B cell (primary cell): Measurements from ENCODE around the gene ZMPSTE24. TPM values are rescaled to one million over a fixed set of nuclear protein-coding genes. Genes with fewer than 3 reads are reported as not detected.
"Not testable (repeated sequence)": the region's sequence is repeated elsewhere in the genome, so short reads cannot be mapped to it uniquely, and the experiment has no call there.

Source experiments
- ATAC-seq: fragments of 200-7000 bp; cut with Tn5 transposase; one replicate; pipeline ENCODE4 v1.10.0; 2021; ENCODE audit warnings: low read depth, mild to moderate bottlenecking, moderate number of reproducible peaks, moderate library complexity
- CTCF ChIA-PET: fragments of 350-600 bp; sonication (Branson Sonifier 250); formaldehyde crosslinking; loops from one replicate; lab custom pipeline; 2021; ENCODE audit warnings: antibody characterized with exemption, inconsistent platforms; lab: Charles Lee
- POLR2A ChIA-PET: fragments of 350-600 bp; sonication (Branson Sonifier 250); formaldehyde crosslinking; loops from one replicate; lab custom pipeline; 2021; ENCODE audit warnings: antibody characterized with exemption; lab: Charles Lee
- DNase-seq: peaks from one replicate; pipeline ENCODE4 v3.0.0; 2013
- H2AFZ ChIP-seq: 2 replicates; pipeline ENCODE4 v1.6.1; 2012; ENCODE audit warnings: mild to moderate bottlenecking, low read depth, low read length; ENCODE audit not compliant: insufficient read depth, poor library complexity, severe bottlenecking
- H3K27ac ChIP-seq, 2 donors: 1 replicate in 1 of 2; 2 replicates in 1 of 2; pipeline ENCODE4 v1.5.1; 2012 to 2013; ENCODE audit warnings: low read length in 2 of 2, mild to moderate bottlenecking in 2 of 2, moderate library complexity in 1 of 2
- H3K27me3 ChIP-seq, 4 experiments: fragments of 200-600 bp in 1 of 4; sonication (generic) in 1 of 4; replicated peaks in 1 of 4; 1 replicate in 2 of 4; 2 replicates in 2 of 4; pipeline versions ENCODE4 v1.6.1 to v1.7.0; 2013 to 2016; ENCODE audit warnings: low read length in 3 of 4, mild to moderate bottlenecking in 2 of 4, mixed read lengths in 1 of 4, moderate library complexity in 1 of 4; ENCODE audit not compliant: insufficient read depth in 4 of 4, control insufficient read depth in 3 of 4; ENCODE audit errors: control extremely low read depth in 1 of 4
- H3K36me3 ChIP-seq, 2 experiments: replicated peaks in 1 of 2; 1 replicate in 1 of 2; 2 replicates in 1 of 2; pipeline versions ENCODE4 v1.6.1 to v1.7.1; 2013; ENCODE audit warnings: low read length in 1 of 2; ENCODE audit not compliant: insufficient read depth in 2 of 2, control insufficient read depth in 1 of 2; ENCODE audit errors: control extremely low read depth in 1 of 2, extremely low read depth in 1 of 2
- H3K4me1 ChIP-seq, 2 donors: fragments of 200-600 bp in 1 of 2; sonication (generic) in 1 of 2; 1 replicate in 1 of 2; 2 replicates in 1 of 2; pipeline versions ENCODE4 v1.5.1 to v1.6.1; 2013 to 2017; ENCODE audit warnings: low read length in 2 of 2; ENCODE audit not compliant: control insufficient read depth in 2 of 2, insufficient read depth in 2 of 2
- H3K4me2 ChIP-seq: replicated peaks from 2 replicates; pipeline ENCODE3; 2012; ENCODE audit warnings: mild to moderate bottlenecking, low read depth, low read length; ENCODE audit not compliant: poor library complexity, severe bottlenecking
- H3K4me3 ChIP-seq, 5 experiments: fragments of 200-600 bp in 1 of 5; sonication (generic) in 1 of 5; 1 replicate in 3 of 5; 2 replicates in 2 of 5; pipeline versions ENCODE4 v1.5.1 to v1.7.0; 2011 to 2016; ENCODE audit warnings: low read length in 4 of 5, mild to moderate bottlenecking in 4 of 5, low read depth in 2 of 5, control low read depth in 1 of 5, moderate library complexity in 1 of 5; ENCODE audit not compliant: insufficient read depth in 1 of 5; ENCODE audit errors: control extremely low read depth in 1 of 5, extremely low read depth in 1 of 5
- H3K79me2 ChIP-seq: fragments of 200-600 bp; sonication (generic); one replicate; pipeline ENCODE4 v1.6.0; 2016; ENCODE audit warnings: low read length; ENCODE audit not compliant: control insufficient read depth, insufficient read depth
- H3K9ac ChIP-seq: fragments of 200-600 bp; sonication (generic); 2 replicates; pipeline ENCODE4 v1.6.1; 2017; ENCODE audit warnings: mild to moderate bottlenecking, low read length, moderate library complexity
- H3K9me3 ChIP-seq, 3 donors: one replicate each; pipeline versions ENCODE4 v1.6.1 to v1.7.1; 2013; ENCODE audit warnings: low read length in 2 of 3; ENCODE audit not compliant: control insufficient read depth in 2 of 3, insufficient read depth in 1 of 3; ENCODE audit errors: control extremely low read depth in 1 of 3
- H4K20me1 ChIP-seq: 2 replicates; pipeline ENCODE4 v1.6.0; 2012; ENCODE audit warnings: mild to moderate bottlenecking, low read length; ENCODE audit not compliant: insufficient read depth, control insufficient read depth, poor library complexity, severe bottlenecking
- H3K27ac Mint-ChIP-seq: one replicate; pipeline ENCODE4 v1.8.0; 2021; ENCODE audit warnings: mixed read lengths
- H3K27me3 Mint-ChIP-seq: one replicate; pipeline ENCODE4 v1.8.0; 2021; ENCODE audit warnings: mixed read lengths
- H3K4me1 Mint-ChIP-seq: one replicate; pipeline ENCODE4 v1.8.0; 2021; ENCODE audit warnings: mixed read lengths
- H3K4me3 Mint-ChIP-seq: one replicate; pipeline ENCODE4 v1.8.0; 2021; ENCODE audit warnings: mixed read lengths
- H3K9me3 Mint-ChIP-seq: one replicate; pipeline ENCODE4 v1.8.0; 2022; ENCODE audit warnings: mixed read lengths; ENCODE audit not compliant: insufficient read depth
- CTCF ChIP-seq: fragments of 200-600 bp; IDR thresholded peaks from one replicate; pipeline ENCODE4 v1.8.0; 2022; ENCODE audit warnings: antibody characterized with exemption, mild to moderate bottlenecking
- EZH2 ChIP-seq: IDR thresholded peaks from 2 replicates; pipeline ENCODE4 v1.6.1; 2012; ENCODE audit warnings: borderline replicate concordance, low read depth, mild to moderate bottlenecking, moderate library complexity, low read length; ENCODE audit not compliant: insufficient read depth, poor library complexity, severe bottlenecking
- WGBS: methylation state at CpG from one replicate; pipeline ENCODE4 v1.1.5; 2013; ENCODE audit warnings: missing lambda C conversion rate; ENCODE audit not compliant: insufficient coverage; 5-methylcytosine and 5-hydroxymethylcytosine counted together
- intact Hi-C: fragments of 100-400 bp; cut with micrococcal nuclease; formaldehyde crosslinking; loops from one replicate; pipeline ENCODE4 v1.10.0; 2022
- polyA plus RNA-seq: library from polyadenylated mRNA; depleted of rRNA; stranded (reverse); fragments of >200 nt; gene quantifications from 2 replicates; pipeline ENCODE4 v1.2.3, GENCODE V29; 2012
- total RNA-seq, 2 donors: library from RNA; stranded (reverse); fragments of 120-200 nt in 1 of 2; gene quantifications; 1 replicate in 1 of 2; 2 replicates in 1 of 2; pipeline versions ENCODE4 v1.2.3 to v1.2.4, GENCODE V29; 2013 to 2022

Gene ZMPSTE24
- total and polyA plus RNA-seq, 2 donors (not counting 1 experiment from before 2014, with no cell fraction given) = 3.5 to 18.5 TPM

- 87% methylated on average over 3 of the region's 4 CpGs for WGBS
- Histone ChIP-seq H3K27ac (no peak overlapping the region), H3K4me2 (no peak overlapping the region), H2AFZ (no peak overlapping the region), H3K9ac (no peak overlapping the region), H4K20me1 (no peaks in the 10 kb centered on the region), H3K36me3 (no peaks in the 10 kb centered on the region), H3K4me3 (no peak overlapping the region), H3K27me3 (peaks cover 0 to 3% (median 1%) of the 10 kb centered on the region in 4 experiments), H3K4me1 (peaks cover 16 to 34% of the 10 kb centered on the region in 2 donors), H3K9me3 (no peaks in the 10 kb centered on the region), H3K79me2 (no peaks in the 10 kb centered on the region)
- H3K4me1 Mint-ChIP-seq = peaks cover 29% of the 10 kb centered on the region
- ChIA-PET CTCF (interaction anchor here (0.6 to 10.2 kb wide), 7 partner anchors 18 to 538 kb away, joined by 3 to 132 read pairs (median 7); no protein-coding TSS in a partner anchor), POLR2A (interaction anchor here (1.3 kb wide), 1 partner anchor 19 kb away, joined by 16 read pairs; no protein-coding TSS in a partner anchor)
- no peak overlapping the region for H3K27ac Mint-ChIP-seq
- TF ChIP-seq CTCF = no peak
- TF ChIP-seq EZH2 = no peak
- H3K27me3 Mint-ChIP-seq = peaks cover 5% of the 10 kb centered on the region
- H3K4me3 Mint-ChIP-seq = no peak overlapping the region
- ATAC-seq (no peak), DNase-seq (no peak)
- intact Hi-C loops = no loop called here
- H3K9me3 Mint-ChIP-seq = no peaks in the 10 kb centered on the region
Observed at GRCh38 chr1:40318970-40319621, 61.1 kb downstream of the ZMPSTE24 start.

GRCh38 chr1:40331403-40331802 lies 73.4 kb downstream of the ZMPSTE24 start:
- CTCF ChIA-PET, H3K27ac ChIP-seq, H2AFZ ChIP-seq, H3K36me3 ChIP-seq, H3K4me1 Mint-ChIP-seq, H3K9ac ChIP-seq, H3K27me3 ChIP-seq, H3K4me3 ChIP-seq, H3K9me3 Mint-ChIP-seq, H3K4me1 ChIP-seq, H3K79me2 ChIP-seq, POLR2A ChIA-PET, ATAC-seq, H3K4me3 Mint-ChIP-seq, H3K27me3 Mint-ChIP-seq, H3K4me2 ChIP-seq, H4K20me1 ChIP-seq, intact Hi-C loops, DNase-seq, H3K27ac Mint-ChIP-seq: not testable (repeated sequence)
- H3K9me3 ChIP-seq = peaks cover 0 to 13% (median 0%) of the 10 kb centered on the region in 3 donors
- no CpG with 5 or more reads among the region's 1 CpG for WGBS
